Measurements from ENCODE around the gene CKMT2. TPM values are rescaled to one million over a fixed set of nuclear protein-coding genes. Genes with fewer than 3 reads are reported as not detected.

Gene CKMT2
- total and polyA plus RNA-seq, 2 experiments from 2014 or later, result 2.9 to 8.2 TPM

- no peak overlapping the region for H3K4me3 ChIP-seq
- H3K27ac Mint-ChIP-seq, result no peak overlapping the region
- H3F3A ChIP-seq (replicated peaks; ENCODE audit: low read depth), result no peaks in the 10 kb centered on the region
- no peaks in the 10 kb centered on the region for H3K9me2 ChIP-seq (ENCODE audit: insufficient read depth)
- no peaks in the 10 kb centered on the region for H3K4me1 Mint-ChIP-seq
- no peak overlapping the region for H3K4me3 Mint-ChIP-seq
- H3K79me2 ChIP-seq (replicated peaks; ENCODE audit: insufficient read depth), result no peaks in the 10 kb centered on the region
- no peak for TF ChIP-seq ZNF462 (CRISPR knock-in tag; IDR thresholded peaks at IDR 0.05)
- no peak for TF ChIP-seq CTCF (conservative IDR thresholded peaks at IDR 0.05; ENCODE audit: low read depth in 2 of 2)
- no peak for TF ChIP-seq JUNB (IDR thresholded peaks at IDR 0.05; ENCODE audit: unreplicated experiment)
- TF ChIP-seq POLR2AphosphoS5 (IDR thresholded peaks at IDR 0.05; ENCODE audit: low read depth), result no peak
- no peak for TF ChIP-seq EZH2phosphoT487 (IDR thresholded peaks at IDR 0.05; ENCODE audit: unreplicated experiment)
- TF ChIP-seq REST (IDR thresholded peaks at IDR 0.05; ENCODE audit: unreplicated experiment), result no peak
- TF ChIP-seq ZNF331 (CRISPR knock-in tag; IDR thresholded peaks at IDR 0.05; ENCODE audit: low read depth), result no peak
- no peak for TF ChIP-seq CREB1 (CRISPR knock-in tag; IDR thresholded peaks at IDR 0.05; ENCODE audit: low read depth)
- no peak for TF ChIP-seq EZH2 (IDR thresholded peaks at IDR 0.05; ENCODE audit: low read depth, unreplicated experiment)
- no peak for TF ChIP-seq ZNF114 (CRISPR knock-in tag; IDR thresholded peaks at IDR 0.05)
- TF ChIP-seq NANOG (IDR thresholded peaks at IDR 0.05; ENCODE audit: borderline replicate concordance), result no peak
- TF ChIP-seq ETS1 (IDR thresholded peaks at IDR 0.05), result no peak
- TF ChIP-seq STAT1 (IDR thresholded peaks at IDR 0.05; ENCODE audit: unreplicated experiment), result no peak
- 0 out of 2 replicates have a peak, but pooled peaks cover 7% of the 10 kb centered on the region for H3K4me1 ChIP-seq (ENCODE audit: insufficient read depth)
- DNase-seq (ENCODE audit: low spot score) (no peak), ATAC-seq (no peak)
- no peaks in the 10 kb centered on the region for H3K9me3 Mint-ChIP-seq
- no peak overlapping the region for H3K4me2 ChIP-seq
- no peaks in the 10 kb centered on the region for H3K36me3 ChIP-seq (ENCODE audit: insufficient read depth)
- no peaks in the 10 kb centered on the region for H3K36me3 Mint-ChIP-seq (ENCODE audit: low read depth)
- H3K27me3 Mint-ChIP-seq (ENCODE audit: insufficient read depth, low read depth, poor library complexity), result no peaks in the 10 kb centered on the region
- no peaks in the 10 kb centered on the region for H4K20me1 ChIP-seq (replicated peaks; ENCODE audit: insufficient read depth)
- H3K27ac ChIP-seq (ENCODE audit: low read depth), result no peak overlapping the region
- no peaks in the 10 kb centered on the region for H3K27me3 ChIP-seq (ENCODE audit: insufficient read depth)
- H2AFZ ChIP-seq, result no peak overlapping the region
Observed at GRCh38 chr5:81226949-81227348, 6.2 kb upstream of the CKMT2 start.

Measured in GM23338 (cell line).